Aorta (tissue), 4 donors: ENCODE data around the gene CCDC116. TPM values are rescaled to one million over a fixed set of nuclear protein-coding genes. Genes with fewer than 3 reads are reported as not detected.

Experiments
- microRNA-seq, 2 donors: library from miRNA; unstranded; fragments of <30 nt; microRNA quantifications; one replicate each; pipeline ENCODE4 v1.2.0, GENCODE V29; 2020
- polyA plus RNA-seq, 2 donors: library from polyadenylated mRNA; stranded (reverse); fragments of 200-250 nt; gene quantifications; one replicate each; pipeline ENCODE4 v1.2.3, GENCODE V29; 2013
- total RNA-seq, 2 donors: library from RNA; stranded (reverse); fragmentation: NEBNext Ultra II Directional; extraction: Animal tissue kit (Norgen Biotek cat#: 25700); gene quantifications; one replicate each; pipeline ENCODE4 v1.2.1, GENCODE V29; 2021
- donor health status: healthy with polysubstance abuse.
- donor health status: Bipolar disorder and iron deficiency.
- donor health status: DM: no; HTN: no; CAD: no.
- donor health status: DM: yes; HTN: yes; CAD: no.

CCDC116 gene
- total and polyA plus RNA-seq, 4 donors: 1.0 to 2.5 (median 1.8) TPM; not detected in 1

Small RNA genes lying within 50 kb of the gene (microRNA-seq; reads per million reads assigned to microRNA genes)
- 238 to 280 reads per million in 2 donors for gene MIR130B
- gene MIR301B: 0.60 to 0.99 reads per million in 2 donors

Other genes starting within 250 kb of the CCDC116 start
- gene RIMBP3B, start 249.0 kb upstream of the CCDC116 start, total RNA-seq: under 1 TPM in 1 of 2 donors, not detected in 1; 0.66 TPM
- not detected for gene RIMBP3B, start 249.0 kb upstream of the CCDC116 start, polyA plus RNA-seq
- gene HIC2, start 215.4 kb upstream of the CCDC116 start, total RNA-seq: 1 to 10 TPM; 4.7 to 5.4 TPM
- 1 to 10 TPM in 1 of 2 donors, under 1 TPM in 1; 0.38 to 1.1 TPM for gene HIC2, start 215.4 kb upstream of the CCDC116 start, polyA plus RNA-seq
- 1 to 10 TPM in 1 of 2 donors, under 1 TPM in 1; 0.55 to 1.4 TPM for gene TMEM191C, start 165.4 kb upstream of the CCDC116 start, total RNA-seq
- gene TMEM191C, start 165.4 kb upstream of the CCDC116 start, polyA plus RNA-seq: 1 to 10 TPM in 1 of 2 donors, under 1 TPM in 1; 0.50 to 2.9 TPM
- gene RIMBP3C, start 81.3 kb upstream of the CCDC116 start, total RNA-seq: under 1 TPM in 1 of 2 donors, not detected in 1; 0.32 TPM
- not detected for gene RIMBP3C, start 81.3 kb upstream of the CCDC116 start, polyA plus RNA-seq
- 10 to 100 TPM; 34.1 to 39.4 TPM for gene UBE2L3, start 65.0 kb upstream of the CCDC116 start, total RNA-seq
- 10 to 100 TPM; 42.6 to 54.5 TPM for gene UBE2L3, start 65.0 kb upstream of the CCDC116 start, polyA plus RNA-seq
- gene YDJC, start 2.7 kb upstream of the CCDC116 start, total RNA-seq: 10 to 100 TPM in 1 of 2 donors, 1 to 10 TPM in 1; 9.0 to 10.2 TPM
- gene YDJC, start 2.7 kb upstream of the CCDC116 start, polyA plus RNA-seq: 10 to 100 TPM; 11.8 to 12.0 TPM
- 10 to 100 TPM; 24.8 to 38.7 TPM for gene SDF2L1, start 9.5 kb downstream of the CCDC116 start, total RNA-seq
- 10 to 100 TPM; 16.7 to 34.7 TPM for gene SDF2L1, start 9.5 kb downstream of the CCDC116 start, polyA plus RNA-seq
- gene PPIL2, start 33.3 kb downstream of the CCDC116 start, total RNA-seq: 10 to 100 TPM; 33.2 to 35.4 TPM
- 10 to 100 TPM in 1 of 2 donors, 1 to 10 TPM in 1; 5.1 to 38.4 TPM for gene PPIL2, start 33.3 kb downstream of the CCDC116 start, polyA plus RNA-seq
- gene YPEL1, start 103.0 kb downstream of the CCDC116 start, total RNA-seq: 1 to 10 TPM; 4.7 to 9.1 TPM
- gene YPEL1, start 103.0 kb downstream of the CCDC116 start, polyA plus RNA-seq: 1 to 10 TPM; 2.0 to 4.8 TPM
- 100 to 1,000 TPM; 137 to 159 TPM for gene MAPK1, start 234.9 kb downstream of the CCDC116 start, total RNA-seq
- 10 to 100 TPM; 13.6 to 16.5 TPM for gene MAPK1, start 234.9 kb downstream of the CCDC116 start, polyA plus RNA-seq